ENCODE results near the gene MOBP. TPM values are rescaled to one million over a fixed set of nuclear protein-coding genes. Genes with fewer than 3 reads are reported as not detected.

MOBP gene
- total and polyA plus RNA-seq, 9 of the 15 experiments (the other 6 are each of a cell fraction or from before 2014, with no cell fraction given) = 0.09 to 0.33 (median 0.11) TPM; not detected in 4

DNA sequence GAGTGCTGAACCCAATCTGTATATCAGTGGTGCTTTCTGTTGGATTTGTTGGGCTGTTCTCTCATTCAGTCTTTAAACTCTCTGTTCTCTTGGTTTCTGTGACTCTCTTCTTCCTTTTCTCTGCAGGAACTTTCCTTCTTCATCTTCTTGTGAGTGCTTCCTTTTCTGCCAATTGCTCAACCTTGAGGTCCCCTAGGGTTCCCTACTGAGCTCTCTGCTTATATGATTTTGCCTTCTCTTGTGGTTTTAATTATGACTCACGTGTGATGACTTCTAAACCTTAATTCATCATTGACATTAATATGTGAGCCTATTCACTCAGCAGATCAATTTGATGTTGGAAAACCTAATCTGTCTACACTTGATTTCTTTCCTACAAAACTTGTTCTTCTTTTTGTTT, 39.4 kb downstream of the MOBP start (continued):
- no peak for TF ChIP-seq POLR2H (tag; IDR thresholded peaks at IDR 0.05; ENCODE audit: low read depth)
- TF ChIP-seq, protein P1, sequence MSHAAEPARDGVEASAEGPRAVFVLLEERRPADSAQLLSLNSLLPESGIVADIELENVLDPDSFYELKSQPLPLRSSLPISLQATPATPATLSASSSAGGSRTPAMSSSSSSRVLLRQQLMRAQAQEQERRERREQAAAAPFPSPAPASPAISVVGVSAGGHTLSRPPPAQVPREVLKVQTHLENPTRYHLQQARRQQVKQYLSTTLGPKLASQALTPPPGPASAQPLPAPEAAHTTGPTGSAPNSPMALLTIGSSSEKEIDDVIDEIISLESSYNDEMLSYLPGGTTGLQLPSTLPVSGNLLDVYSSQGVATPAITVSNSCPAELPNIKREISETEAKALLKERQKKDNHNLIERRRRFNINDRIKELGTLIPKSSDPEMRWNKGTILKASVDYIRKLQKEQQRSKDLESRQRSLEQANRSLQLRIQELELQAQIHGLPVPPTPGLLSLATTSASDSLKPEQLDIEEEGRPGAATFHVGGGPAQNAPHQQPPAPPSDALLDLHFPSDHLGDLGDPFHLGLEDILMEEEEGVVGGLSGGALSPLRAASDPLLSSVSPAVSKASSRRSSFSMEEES (CRISPR knock-in tag; IDR thresholded peaks at IDR 0.05) = no peak

DNA sequence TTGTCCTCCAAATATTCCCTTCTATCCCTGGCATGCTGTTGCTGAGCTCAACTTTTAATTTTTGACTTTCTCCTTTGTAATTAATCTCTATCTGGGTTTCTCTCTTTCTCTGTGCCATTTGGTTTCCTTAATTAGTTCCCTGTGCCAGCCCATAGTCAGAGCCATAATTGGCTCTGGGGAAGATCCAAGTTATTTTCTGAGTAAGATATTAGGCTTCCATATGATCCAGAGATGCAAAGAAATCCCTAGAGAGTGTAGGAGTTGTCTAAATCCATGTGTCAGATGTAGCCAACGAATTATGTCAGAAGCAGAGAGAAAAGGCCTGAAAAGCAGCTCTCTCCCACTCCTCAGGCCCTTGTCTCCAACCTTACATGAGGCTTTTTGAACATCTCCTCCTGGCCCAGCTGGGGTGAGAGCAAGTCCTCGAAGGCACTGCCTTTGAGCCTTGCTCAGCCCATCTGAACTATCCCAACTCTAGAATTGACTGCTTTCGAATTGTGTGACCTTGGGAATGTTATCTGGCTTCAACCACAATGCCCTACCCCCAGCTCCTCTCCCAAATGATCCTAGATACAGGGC, 46.4 kb downstream of the MOBP start:
- H4K20me1 ChIP-seq (replicated peaks; ENCODE audit: control insufficient read depth, insufficient read depth, low read length) = no peaks in the 10 kb centered on the region
- no peak overlapping the region for H3K27ac ChIP-seq (ENCODE audit: extremely low read depth, low read depth, low read length)
- intact Hi-C loops (cut with micrococcal nuclease) = no loop called here
- POLR2A ChIA-PET = no interaction called here
- no TSS peak for BruUV-seq (replicated peaks)
- H2AFZ ChIP-seq (ENCODE audit: low read depth, low read length) = no peak overlapping the region
- 2% methylated on average over 3 of the region's 3 CpGs for WGBS (ENCODE audit: insufficient coverage, low coverage, missing lambda C conversion rate)
- H3K36me3 ChIP-seq (ENCODE audit: control insufficient read depth, insufficient read depth, low read length) = no peaks in the 10 kb centered on the region
- DNase-seq (ENCODE audit: extremely low read depth in 1 of 4, low spot score in 3 of 4) (no peak), FAIRE-seq (no peak), ATAC-seq (no peak)
- peaks cover 0 to 9% of the 10 kb centered on the region in 2 experiments; a peak in 2 of 5 replicates for H3K27me3 ChIP-seq (ENCODE audit: control insufficient read depth in 2 of 2, insufficient read depth in 2 of 2, low read length in 2 of 2)
- no peaks in the 10 kb centered on the region for H3K9me3 ChIP-seq (replicated peaks; ENCODE audit: control insufficient read depth, insufficient read depth, low read depth, low read length)
- no peaks in the 10 kb centered on the region for H3K79me2 ChIP-seq (ENCODE audit: control insufficient read depth, insufficient read depth, low read length)
- H3K9me1 ChIP-seq (ENCODE audit: control insufficient read depth, insufficient read depth, low read length) = no peaks in the 10 kb centered on the region
- in situ Hi-C loops (cut with MboI) = no loop called here
- no peak overlapping the region for H3K9ac ChIP-seq (ENCODE audit: insufficient read depth in 1 of 2, low read depth in 2 of 2, low read length in 2 of 2)
- CTCF ChIA-PET (ENCODE audit: low intra/inter-chr PET ratio) = no interaction called here
- no peak overlapping the region for H3K4me2 ChIP-seq (ENCODE audit: insufficient read depth, low read length)
- no peaks in the 10 kb centered on the region for H3K4me1 ChIP-seq (replicated peaks in 1 of 2; ENCODE audit: control insufficient read depth in 2 of 2, insufficient read depth in 2 of 2, low read length in 2 of 2)
- H3K4me3 ChIP-seq = no peak overlapping the region
- TF ChIP-seq EGR1 (conservative IDR thresholded peaks at IDR 0.05) (no peak), ZFP30 (CRISPR knock-in tag; IDR thresholded peaks at IDR 0.05; ENCODE audit: borderline replicate concordance) (no peak), PML (IDR thresholded peaks at IDR 0.05; ENCODE audit: low read length) (no peak), ID3 (CRISPR knock-in tag; IDR thresholded peaks at IDR 0.05) (no peak), ID3 (tag; IDR thresholded peaks at IDR 0.05) (no peak), ZNF668 (CRISPR knock-in tag; IDR thresholded peaks at IDR 0.05) (no peak), LCOR (CRISPR knock-in tag; IDR thresholded peaks at IDR 0.05) (no peak), ZNF444 (CRISPR knock-in tag; IDR thresholded peaks at IDR 0.05) (no peak), SMARCC2 (IDR thresholded peaks at IDR 0.05; ENCODE audit: low read depth) (no peak), ZKSCAN3 (CRISPR knock-in tag; IDR thresholded peaks at IDR 0.05) (no peak), RBM25 (IDR thresholded peaks at IDR 0.05; ENCODE audit: low read depth, low read length, severe bottlenecking) (no peak), ZNF696 (CRISPR knock-in tag; conservative IDR thresholded peaks at IDR 0.05) (no peak)
- TF ChIP-seq, protein P2, sequence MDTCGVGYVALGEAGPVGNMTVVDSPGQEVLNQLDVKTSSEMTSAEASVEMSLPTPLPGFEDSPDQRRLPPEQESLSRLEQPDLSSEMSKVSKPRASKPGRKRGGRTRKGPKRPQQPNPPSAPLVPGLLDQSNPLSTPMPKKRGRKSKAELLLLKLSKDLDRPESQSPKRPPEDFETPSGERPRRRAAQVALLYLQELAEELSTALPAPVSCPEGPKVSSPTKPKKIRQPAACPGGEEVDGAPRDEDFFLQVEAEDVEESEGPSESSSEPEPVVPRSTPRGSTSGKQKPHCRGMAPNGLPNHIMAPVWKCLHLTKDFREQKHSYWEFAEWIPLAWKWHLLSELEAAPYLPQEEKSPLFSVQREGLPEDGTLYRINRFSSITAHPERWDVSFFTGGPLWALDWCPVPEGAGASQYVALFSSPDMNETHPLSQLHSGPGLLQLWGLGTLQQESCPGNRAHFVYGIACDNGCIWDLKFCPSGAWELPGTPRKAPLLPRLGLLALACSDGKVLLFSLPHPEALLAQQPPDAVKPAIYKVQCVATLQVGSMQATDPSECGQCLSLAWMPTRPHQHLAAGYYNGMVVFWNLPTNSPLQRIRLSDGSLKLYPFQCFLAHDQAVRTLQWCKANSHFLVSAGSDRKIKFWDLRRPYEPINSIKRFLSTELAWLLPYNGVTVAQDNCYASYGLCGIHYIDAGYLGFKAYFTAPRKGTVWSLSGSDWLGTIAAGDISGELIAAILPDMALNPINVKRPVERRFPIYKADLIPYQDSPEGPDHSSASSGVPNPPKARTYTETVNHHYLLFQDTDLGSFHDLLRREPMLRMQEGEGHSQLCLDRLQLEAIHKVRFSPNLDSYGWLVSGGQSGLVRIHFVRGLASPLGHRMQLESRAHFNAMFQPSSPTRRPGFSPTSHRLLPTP (IDR thresholded peaks at IDR 0.05; ENCODE audit: borderline replicate concordance, extremely low read depth, insufficient read length) = no peak
- TF ChIP-seq, protein P3, sequence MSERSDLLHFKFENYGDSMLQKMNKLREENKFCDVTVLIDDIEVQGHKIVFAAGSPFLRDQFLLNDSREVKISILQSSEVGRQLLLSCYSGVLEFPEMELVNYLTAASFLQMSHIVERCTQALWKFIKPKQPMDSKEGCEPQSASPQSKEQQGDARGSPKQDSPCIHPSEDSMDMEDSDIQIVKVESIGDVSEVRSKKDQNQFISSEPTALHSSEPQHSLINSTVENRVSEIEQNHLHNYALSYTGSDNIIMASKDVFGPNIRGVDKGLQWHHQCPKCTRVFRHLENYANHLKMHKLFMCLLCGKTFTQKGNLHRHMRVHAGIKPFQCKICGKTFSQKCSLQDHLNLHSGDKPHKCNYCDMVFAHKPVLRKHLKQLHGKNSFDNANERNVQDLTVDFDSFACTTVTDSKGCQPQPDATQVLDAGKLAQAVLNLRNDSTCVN (CRISPR knock-in tag; IDR thresholded peaks at IDR 0.05) = no peak

All from K562 (cell line).